ENCODE data around the gene SARNP.
"Not testable (repeated sequence)": the region's sequence is repeated elsewhere in the genome, so short reads cannot be mapped to it uniquely, and the experiment has no call there.

SARNP gene

DNA sequence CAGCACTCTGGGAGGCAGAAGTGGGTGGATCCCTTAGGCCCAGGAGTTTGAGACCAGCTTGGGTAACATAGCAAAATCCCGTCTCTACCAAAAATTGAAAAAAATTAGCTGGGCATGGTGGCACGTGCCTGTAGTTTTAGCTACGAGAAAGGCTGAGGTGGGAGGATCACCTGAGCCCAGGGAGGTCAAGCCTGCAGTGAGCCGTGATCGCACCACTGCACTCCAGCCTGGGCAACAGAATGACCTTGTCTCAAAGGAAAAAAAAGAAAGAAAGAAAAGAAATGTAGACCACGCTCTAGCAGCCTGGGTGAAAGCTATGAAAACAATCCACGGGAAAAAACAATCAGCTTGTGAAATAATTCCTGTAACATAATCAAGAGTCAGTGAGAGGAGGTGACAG, 29.0 kb downstream of the SARNP start:
- no peak for DNase-seq

DNA sequence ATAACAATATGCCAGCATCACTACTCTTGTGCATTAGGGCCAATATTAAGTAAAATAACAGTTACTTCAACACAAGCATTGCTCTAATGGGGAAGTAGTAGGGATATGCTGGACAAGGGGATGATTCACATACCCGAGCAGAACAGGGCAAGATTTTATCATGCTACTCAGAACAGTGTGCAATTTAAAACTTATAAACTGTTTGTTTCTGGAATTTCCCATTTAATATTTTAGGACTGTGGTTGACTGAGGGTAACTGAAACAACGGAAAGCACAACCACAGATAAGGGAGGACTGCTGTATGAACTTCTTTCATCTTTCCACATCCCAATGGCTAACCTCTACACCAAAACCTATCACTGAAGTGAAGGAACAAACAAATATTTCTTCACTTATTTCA, 36.8 kb downstream of the SARNP start:
- DNase-seq: no peak

- DNase-seq: no peak
Measured at GRCh38 chr12:55777856-55778255, 39.7 kb downstream of the SARNP start.

GRCh38 chr12:55771736-55772135, 45.8 kb downstream of the SARNP start:
- DNase-seq: no peak

DNA sequence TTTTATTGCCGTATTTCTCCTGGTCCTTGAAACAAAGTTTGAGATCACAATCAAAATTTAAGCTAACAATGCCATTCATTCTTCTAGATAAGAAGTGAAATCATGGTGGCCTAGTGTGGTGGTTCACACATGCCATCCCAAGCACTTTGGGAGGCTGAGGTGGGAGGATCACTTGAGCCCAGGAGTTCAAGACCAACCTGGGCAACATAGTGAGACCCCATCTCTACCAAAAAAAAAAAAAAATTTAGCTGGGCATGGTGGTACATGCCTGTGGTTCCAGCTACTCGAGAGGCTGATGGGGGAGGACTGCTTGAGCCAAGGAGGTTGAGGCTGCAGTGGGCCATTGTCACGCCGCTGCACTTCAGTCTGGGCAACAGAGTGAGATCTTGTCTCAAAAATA, 50.4 kb downstream of the SARNP start:
- DNase-seq: no peak

DNA sequence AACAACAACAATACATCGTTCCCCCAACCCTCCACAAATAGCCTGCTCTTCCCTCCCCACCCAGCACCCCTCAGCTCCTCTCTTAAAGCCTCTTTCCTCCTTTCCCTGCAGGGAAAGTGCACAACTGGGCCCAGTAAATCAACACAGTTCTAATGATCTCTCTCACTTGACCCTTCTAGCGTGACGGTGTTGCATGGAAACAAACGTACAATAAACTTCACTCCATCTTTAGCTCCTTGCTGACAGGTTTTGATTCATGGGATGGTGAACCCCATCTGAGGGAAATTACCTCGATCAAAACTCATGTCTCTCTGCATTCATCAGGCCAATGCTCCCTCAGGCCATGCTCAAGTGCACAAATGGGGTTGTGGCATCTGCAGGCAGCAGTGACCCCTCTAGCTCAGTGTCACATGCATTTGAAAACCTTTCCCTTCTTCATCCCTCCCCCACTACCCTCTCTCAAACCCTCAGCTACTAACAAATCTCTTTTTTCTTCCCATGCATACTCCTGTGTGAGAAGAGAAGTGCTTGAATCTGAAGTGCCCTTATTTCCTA, 51.7 kb downstream of the SARNP start:
- DNase-seq: no peak

DNA sequence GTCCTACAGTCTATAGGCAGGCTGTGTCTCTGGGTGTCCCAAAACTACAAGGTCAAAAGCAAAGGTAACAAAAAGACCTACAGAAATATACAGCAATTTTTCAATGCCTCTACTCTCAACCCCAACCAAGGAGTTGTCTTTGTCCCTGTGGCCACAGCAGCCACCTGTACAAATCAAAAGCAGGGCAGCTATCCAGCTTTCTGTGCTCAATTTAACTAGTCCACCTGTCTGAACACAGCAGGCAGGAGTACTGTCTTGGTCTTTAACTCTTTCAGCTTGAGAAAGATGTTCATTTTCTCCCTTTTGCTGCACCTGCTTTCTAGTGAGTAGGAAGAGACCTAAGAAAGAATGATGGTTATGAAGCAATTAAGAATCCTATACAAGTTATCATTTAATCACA, 54.9 kb downstream of the SARNP start:
- no peak for DNase-seq

DNA sequence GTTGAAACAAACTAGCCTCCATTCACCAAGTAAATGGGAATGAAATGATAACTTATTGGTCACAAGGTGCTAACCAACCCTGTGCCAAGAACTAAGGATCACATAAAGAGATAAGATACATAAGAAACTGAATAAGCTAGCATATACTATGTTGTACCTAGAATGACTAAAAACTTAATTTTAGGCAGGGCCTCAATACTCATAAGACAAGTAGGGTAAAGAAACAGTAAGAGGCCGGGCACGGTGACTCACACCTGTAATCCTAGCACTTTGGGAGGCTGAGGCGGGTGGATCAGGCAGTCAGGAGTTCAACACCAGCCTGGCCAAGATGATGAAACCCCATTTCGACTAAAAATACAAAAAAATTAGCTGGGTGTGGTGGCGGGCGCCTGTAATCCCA, 56.9 kb downstream of the SARNP start:
- DNase-seq: no peak

- DNase-seq: not testable (repeated sequence)
Measured at GRCh38 chr12:55758575-55758974, 58.9 kb downstream of the SARNP start.

DNA sequence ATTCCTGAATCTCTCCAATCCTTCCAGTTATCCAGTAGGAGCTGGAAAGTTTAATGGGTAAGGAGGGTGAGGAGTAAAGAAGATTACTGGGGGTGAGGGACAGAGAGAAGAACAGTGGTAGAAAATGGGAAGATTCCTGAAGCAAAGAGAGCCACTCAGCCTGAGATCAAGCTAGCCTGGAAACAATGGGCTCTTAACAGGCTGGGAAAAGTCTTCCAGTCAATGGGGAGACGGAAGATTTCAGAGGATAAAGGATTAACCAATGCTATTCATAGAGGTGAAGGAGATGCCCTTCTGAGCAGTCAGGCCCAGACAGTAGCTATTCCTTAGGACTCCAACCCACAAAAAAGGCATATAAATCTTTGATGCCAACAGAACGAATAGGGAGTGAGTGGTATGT, 59.8 kb downstream of the SARNP start:
- DNase-seq: no peak

- no peak for DNase-seq
Measured at GRCh38 chr12:55755246-55755645, 62.3 kb downstream of the SARNP start.

DNA sequence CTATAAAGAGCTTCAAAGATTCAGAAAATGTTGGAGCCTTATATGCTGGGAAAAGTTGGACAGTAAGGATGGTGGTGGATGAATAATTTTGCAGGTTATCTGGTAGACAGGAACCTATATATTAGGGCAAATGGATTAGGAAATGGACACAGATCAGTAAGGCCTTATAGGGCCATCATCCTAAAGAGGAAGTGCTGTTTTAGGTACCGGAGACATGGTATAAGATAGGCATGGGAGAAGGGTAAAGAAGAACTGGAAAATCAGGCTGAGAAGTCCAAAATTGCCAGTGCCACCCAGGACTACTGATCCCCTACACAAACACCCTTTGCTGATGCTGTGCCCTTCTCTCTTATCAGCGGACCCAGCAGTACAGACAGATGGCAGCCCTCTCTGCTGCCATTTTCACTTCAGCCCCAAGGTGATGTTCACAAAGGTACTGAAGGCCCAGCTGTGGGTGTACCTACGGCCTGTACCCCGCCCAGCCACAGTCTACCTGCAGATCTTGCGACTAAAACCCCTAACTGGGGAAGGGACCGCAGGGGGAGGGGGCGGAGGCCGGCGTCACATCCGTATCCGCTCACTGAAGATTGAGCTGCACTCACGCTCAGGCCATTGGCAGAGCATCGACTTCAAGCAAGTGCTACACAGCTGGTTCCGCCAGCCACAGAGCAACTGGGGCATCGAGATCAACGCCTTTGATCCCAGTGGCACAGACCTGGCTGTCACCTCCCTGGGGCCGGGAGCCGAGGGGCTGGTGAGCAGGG, 69.1 kb downstream of the SARNP start:
- DNase-seq: no peak

DNA sequence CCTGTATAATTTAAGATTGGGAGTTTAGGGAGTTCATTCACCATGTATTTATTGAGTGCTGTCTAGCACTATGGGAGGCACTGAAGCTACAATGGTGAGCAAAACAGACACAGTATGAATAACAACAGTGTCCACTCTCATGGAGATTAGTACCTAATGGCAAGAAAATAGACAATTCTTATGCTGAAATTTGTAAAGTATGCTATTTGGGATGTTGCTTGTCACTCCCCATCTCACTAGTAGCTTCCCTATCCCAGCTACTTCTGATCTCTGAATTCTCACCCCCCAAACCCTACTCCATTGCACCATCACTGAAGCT, 70.7 kb downstream of the SARNP start:
- no peak for DNase-seq

DNA sequence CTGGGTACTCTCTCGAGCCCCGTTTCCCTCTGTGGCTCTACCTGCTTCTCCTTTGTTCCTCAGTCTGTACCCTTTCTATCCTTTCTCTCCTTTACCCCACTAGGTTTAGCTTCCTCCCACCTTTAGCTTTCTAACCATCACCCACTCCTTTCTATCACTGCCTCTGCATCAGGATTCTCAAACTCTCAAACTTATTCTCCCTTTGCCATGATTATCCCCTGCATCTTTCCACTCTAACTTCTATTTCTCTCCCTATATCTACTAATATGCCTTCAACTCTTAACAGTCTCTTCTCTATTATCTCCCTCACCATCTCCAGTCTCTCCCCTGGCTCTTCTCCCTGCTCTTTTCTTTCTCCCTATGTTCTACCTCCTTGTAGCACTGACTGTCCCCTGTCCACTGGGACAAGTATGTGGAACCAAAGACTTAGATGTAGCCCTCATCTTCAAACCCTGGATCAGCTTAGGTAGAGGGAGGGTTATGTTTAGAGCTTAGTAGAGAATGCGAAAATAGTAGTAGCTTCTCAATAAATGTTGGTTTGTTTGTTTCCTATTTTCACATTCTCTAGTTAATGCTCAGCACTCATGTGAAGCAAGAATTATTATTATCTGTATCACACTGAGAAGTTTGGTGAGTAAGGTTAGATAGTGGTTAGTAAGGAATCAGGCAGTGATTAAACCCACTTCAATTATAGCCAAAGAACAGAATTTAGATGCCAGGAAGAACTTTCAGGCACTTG, 71.2 kb downstream of the SARNP start:
- no peak for DNase-seq

DNA sequence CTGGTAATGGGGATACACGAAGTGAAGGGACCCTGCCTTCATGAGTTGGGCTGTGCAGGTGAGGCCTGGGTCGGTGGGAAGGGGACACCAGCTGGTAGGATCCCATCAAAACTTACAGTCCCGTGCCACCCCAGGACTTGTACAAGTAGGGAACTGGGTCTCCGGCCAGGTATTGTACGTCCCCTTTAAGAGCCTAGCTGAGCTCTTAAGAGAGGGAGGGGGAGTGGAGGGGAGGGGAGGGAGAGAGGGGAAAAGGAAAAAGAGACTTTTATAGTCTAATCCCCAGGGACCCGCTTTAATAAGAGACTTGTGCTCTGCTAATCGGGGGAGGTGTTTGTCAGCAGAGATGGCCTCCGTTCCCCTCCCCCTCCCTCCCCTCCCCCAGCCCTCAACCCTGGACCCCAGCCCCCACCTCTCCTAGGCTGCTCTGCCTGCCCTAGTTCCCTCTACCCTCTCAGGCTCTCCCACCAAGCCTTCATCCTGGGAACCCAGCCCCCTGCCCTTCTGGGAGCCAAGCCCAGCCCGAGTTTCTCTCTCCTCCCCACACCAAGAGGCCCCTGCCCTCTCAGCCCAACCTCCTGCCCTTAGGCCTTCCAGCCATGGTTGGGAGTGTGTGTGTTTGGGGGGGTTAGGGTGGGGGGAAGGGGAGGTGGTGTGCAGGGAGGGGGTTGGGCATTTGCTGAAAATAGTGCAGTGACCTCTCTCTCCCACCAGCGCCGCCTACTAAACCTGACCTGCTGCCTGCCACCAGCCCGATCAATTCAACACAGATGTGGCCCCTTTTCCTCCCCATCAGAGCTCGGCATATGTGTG, 72.0 kb downstream of the SARNP start:
- no peak for DNase-seq

- no peak for DNase-seq
Measured at GRCh38 chr12:55744340-55745030, 73.0 kb downstream of the SARNP start.

DNA sequence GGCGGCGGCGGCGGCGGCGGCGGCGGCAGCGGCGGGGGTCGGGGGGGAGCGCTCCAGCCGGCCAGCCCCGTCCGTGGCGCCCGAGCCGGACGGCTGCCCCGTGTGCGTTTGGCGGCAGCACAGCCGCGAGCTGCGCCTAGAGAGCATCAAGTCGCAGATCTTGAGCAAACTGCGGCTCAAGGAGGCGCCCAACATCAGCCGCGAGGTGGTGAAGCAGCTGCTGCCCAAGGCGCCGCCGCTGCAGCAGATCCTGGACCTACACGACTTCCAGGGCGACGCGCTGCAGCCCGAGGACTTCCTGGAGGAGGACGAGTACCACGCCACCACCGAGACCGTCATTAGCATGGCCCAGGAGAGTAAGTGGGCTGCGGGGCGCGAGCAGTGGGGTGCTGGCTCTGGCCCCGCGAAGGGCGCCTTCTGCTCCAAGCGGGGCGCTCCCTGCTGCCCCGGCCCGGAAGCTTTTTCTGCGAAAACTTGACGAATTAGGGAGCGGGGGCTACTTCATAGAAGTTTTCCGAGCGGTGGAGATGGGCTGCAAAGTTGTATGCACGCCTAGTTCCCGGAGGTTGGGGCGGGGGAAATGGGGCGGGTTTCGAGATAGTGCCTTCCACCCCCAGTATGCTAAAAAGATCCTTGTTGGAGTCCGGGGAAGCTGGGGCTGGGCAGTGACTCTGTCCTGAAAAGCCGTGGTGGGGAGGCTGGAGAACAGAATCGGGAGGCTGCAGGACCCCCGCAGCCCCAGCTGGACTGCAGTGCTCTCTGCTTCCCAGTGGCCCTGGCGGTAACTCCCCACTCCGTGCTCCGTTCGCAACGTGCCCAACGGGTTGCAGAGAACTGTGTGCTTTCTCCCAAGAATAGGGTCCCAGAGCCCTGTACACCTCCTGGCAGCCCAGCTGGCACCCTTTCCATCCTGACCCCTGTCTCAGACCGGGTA, 73.9 kb downstream of the SARNP start:
- DNase-seq: no peak

DNA sequence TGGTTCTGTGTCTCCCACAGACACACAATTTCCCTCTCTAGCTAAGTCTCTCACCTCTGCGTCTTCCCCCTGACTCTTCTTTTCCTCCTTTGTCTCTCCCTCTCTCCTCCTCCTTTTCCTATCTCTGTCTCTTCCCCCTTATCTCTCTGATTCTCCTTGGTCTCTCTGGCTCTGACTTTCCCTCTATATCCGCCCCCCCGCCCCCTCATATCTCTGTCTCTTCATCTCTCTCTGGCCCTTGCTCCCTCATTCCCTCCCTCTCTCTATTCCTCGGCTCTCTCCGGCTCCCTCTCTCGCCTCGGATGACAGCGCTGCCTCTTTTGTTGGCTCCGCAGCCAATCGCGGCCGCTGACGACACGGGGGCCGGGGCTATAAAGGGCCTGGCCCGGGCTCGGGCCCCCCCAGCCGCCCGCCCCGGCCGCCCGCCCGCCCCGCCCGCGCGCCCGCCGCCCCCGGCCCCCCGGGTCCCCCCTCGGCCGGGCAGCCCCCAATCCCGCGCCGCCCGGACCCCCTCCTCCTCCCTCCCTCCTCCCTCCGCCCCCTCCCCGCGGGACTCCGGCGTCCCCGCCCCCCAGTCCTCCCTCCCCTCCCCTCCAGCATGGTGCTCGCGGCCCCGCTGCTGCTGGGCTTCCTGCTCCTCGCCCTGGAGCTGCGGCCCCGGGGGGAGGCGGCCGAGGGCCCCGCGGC, 74.7 kb downstream of the SARNP start, which contains the start of gene GDF11:
GDF11 (plus strand) TSS at position 404 of the 687 bp plus-strand sequence; CDS start at position 599, 195 bp downstream.
- DNase-seq: no peak

DNA sequence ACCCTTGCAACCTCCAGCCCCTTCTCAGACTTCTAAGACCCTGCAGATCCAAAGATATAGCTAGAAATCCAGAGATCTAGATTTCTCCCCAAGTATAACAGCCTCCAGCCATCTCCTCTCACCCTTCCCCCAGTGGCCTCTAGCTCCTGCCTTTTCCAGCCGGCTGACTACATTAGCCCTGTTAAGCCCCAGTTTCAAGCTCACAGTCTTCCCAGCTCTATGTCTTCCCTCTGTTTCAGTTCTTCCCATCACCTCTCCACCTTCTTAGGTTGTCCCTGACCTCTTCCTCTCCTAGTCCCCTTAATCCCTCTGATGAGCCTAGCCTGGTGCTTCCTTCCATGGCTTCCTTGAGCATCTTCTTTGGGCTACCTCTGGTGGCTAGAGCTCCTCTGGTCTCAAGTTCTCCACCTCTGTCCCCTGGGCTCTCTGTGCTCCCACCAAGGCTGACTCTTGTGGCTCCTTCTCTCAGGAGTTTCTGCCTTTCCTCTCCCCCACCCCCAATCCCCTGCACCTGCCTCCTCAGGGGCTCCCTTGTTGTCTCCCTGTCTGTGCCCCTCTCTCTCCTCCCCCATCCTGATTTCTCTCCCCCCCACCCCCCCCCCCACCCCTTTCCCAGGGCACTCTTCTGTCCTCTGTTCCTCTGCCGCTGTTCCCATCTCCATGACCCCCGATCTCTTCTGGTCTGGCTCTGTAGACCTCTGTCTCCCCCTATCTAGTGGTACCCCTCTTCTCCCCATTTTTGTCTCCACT, 75.4 kb downstream of the SARNP start:
- DNase-seq: no peak

- no peak for DNase-seq
Measured at GRCh38 chr12:55739025-55739378, 78.5 kb downstream of the SARNP start.

Data from cortex of kidney (tissue), 1 donor.